Measurements from ENCODE around the gene C3orf20.

C3orf20 gene

GRCh38 chr3:14819671-14820070, 144.7 kb downstream of the C3orf20 start:
- Histone ChIP-seq H3K4me3 (ENCODE audit: insufficient read depth, low read depth, low read length) (no peak overlapping the region), H3K27ac (ENCODE audit: insufficient read depth, low read depth, low read length, poor library complexity, severe bottlenecking) (no peak overlapping the region), H3K36me3 (ENCODE audit: control insufficient read depth, insufficient read depth, low read length) (no peaks in the 10 kb centered on the region), H3K27me3 (ENCODE audit: control insufficient read depth, insufficient read depth, low read length, poor library complexity, severe bottlenecking) (no peaks in the 10 kb centered on the region), H3K9me3 (ENCODE audit: control insufficient read depth, low read length) (no peaks in the 10 kb centered on the region), H3K4me1 (ENCODE audit: control insufficient read depth, insufficient read depth, low read length) (no peaks in the 10 kb centered on the region)
- WGBS, 2 experiments, result 92 to 95% methylated on average over 10 of the region's 10 CpGs

- no peaks in the 10 kb centered on the region for H3K27me3 ChIP-seq (ENCODE audit: control insufficient read depth, insufficient read depth, low read length, poor library complexity, severe bottlenecking)
- WGBS, 2 experiments, result 94 to 96% methylated on average over 17 of the region's 17 CpGs
- no peak overlapping the region for H3K27ac ChIP-seq (ENCODE audit: insufficient read depth, low read depth, low read length, poor library complexity, severe bottlenecking)
- no peak overlapping the region for H3K4me3 ChIP-seq (ENCODE audit: insufficient read depth, low read depth, low read length)
- no peaks in the 10 kb centered on the region for H3K9me3 ChIP-seq (ENCODE audit: control insufficient read depth, low read length)
- no peaks in the 10 kb centered on the region for H3K36me3 ChIP-seq (ENCODE audit: control insufficient read depth, insufficient read depth, low read length)
- H3K4me1 ChIP-seq (ENCODE audit: control insufficient read depth, insufficient read depth, low read length), result no peaks in the 10 kb centered on the region
Measured at GRCh38 chr3:14820156-14820555, 145.2 kb downstream of the C3orf20 start.

- H3K27ac ChIP-seq (ENCODE audit: insufficient read depth, low read depth, low read length, poor library complexity, severe bottlenecking), result no peak overlapping the region
- 95 to 96% methylated on average over 16 of the region's 16 CpGs for WGBS, 2 experiments
- H3K36me3 ChIP-seq (ENCODE audit: control insufficient read depth, insufficient read depth, low read length), result no peaks in the 10 kb centered on the region
- no peaks in the 10 kb centered on the region for H3K4me1 ChIP-seq (ENCODE audit: control insufficient read depth, insufficient read depth, low read length)
- no peak overlapping the region for H3K4me3 ChIP-seq (ENCODE audit: insufficient read depth, low read depth, low read length)
- H3K27me3 ChIP-seq (ENCODE audit: control insufficient read depth, insufficient read depth, low read length, poor library complexity, severe bottlenecking), result no peaks in the 10 kb centered on the region
- no peaks in the 10 kb centered on the region for H3K9me3 ChIP-seq (ENCODE audit: control insufficient read depth, low read length)
Measured at GRCh38 chr3:14821151-14821550, 146.2 kb downstream of the C3orf20 start.

- Histone ChIP-seq H3K9me3 (ENCODE audit: control insufficient read depth, low read length) (no peaks in the 10 kb centered on the region), H3K4me3 (ENCODE audit: insufficient read depth, low read depth, low read length) (no peak overlapping the region), H3K27ac (ENCODE audit: insufficient read depth, low read depth, low read length, poor library complexity, severe bottlenecking) (no peak overlapping the region), H3K27me3 (ENCODE audit: control insufficient read depth, insufficient read depth, low read length, poor library complexity, severe bottlenecking) (no peaks in the 10 kb centered on the region), H3K36me3 (ENCODE audit: control insufficient read depth, insufficient read depth, low read length) (no peaks in the 10 kb centered on the region), H3K4me1 (ENCODE audit: control insufficient read depth, insufficient read depth, low read length) (no peaks in the 10 kb centered on the region)
- WGBS, 2 experiments, result 96 to 99% methylated on average over 3 of the region's 3 CpGs
Measured at GRCh38 chr3:14822134-14822533, 147.2 kb downstream of the C3orf20 start.
